Upper lobe of right lung (tissue), 1 donor: ENCODE measurements around the gene E4F1. TPM values are rescaled to one million over a fixed set of nuclear protein-coding genes. Genes with fewer than 3 reads are reported as not detected.

Experiments used
- ATAC-seq: fragments of 200-7000 bp; cut with Tn5 transposase; one replicate; pipeline ENCODE4 v1.9.1; 2020; ENCODE audit warnings: mild to moderate bottlenecking, moderate library complexity
- DNase-seq: peaks from one replicate; pipeline ENCODE4 v3.0.0-alpha.2; 2020
- H3K27ac ChIP-seq: fragments of 200-600 bp; one replicate; pipeline ENCODE4 v1.8.0; 2022
- H3K27me3 ChIP-seq: fragments of 200-600 bp; one replicate; pipeline ENCODE4 v1.8.0; 2022; ENCODE audit warnings: mild to moderate bottlenecking
- H3K36me3 ChIP-seq: fragments of 200-600 bp; one replicate; pipeline ENCODE4 v1.8.0; 2022
- H3K4me1 ChIP-seq: fragments of 200-600 bp; one replicate; pipeline ENCODE4 v1.8.0; 2022
- H3K4me3 ChIP-seq: fragments of 200-600 bp; one replicate; pipeline ENCODE4 v1.8.0; 2022; ENCODE audit warnings: mild to moderate bottlenecking
- H3K9me3 ChIP-seq: fragments of 200-600 bp; one replicate; pipeline ENCODE4 v1.8.0; 2022
- CTCF ChIP-seq: fragments of 200-600 bp; IDR thresholded peaks from one replicate; pipeline ENCODE4 v1.8.0; 2022; ENCODE audit warnings: antibody characterized with exemption
- intact Hi-C: fragments of 100-400 bp; cut with DNase I; formaldehyde crosslinking; loops from one replicate; pipeline ENCODE4 v1.11.0; 2022
- total RNA-seq: library from RNA; stranded (reverse); fragmentation: NEBNext Ultra II Directional; extraction: Animal tissue kit (Norgen Biotek cat#: 25700); gene quantifications from one replicate; pipeline ENCODE4 v1.2.1, GENCODE V29; 2021
- donor health status: DM: no; HTN: yes; CAD: no; lungs with severe emphysema.

E4F1 gene
- total RNA-seq, 1 donor from 2014 or later, result 22.6 TPM

GRCh38 chr16:2275476-2276367 lies 52.3 kb downstream of the E4F1 start:
- H3K4me3 ChIP-seq, result no peak overlapping the region
- no peaks in the 10 kb centered on the region for H3K9me3 ChIP-seq
- no peak for TF ChIP-seq CTCF
- intact Hi-C loops, result no loop called here
- H3K36me3 ChIP-seq, result peaks cover 37% of the 10 kb centered on the region
- no peak for DNase-seq
- H3K27me3 ChIP-seq, result no peaks in the 10 kb centered on the region
- no peak for ATAC-seq
- H3K27ac ChIP-seq, result no peak overlapping the region
- no peaks in the 10 kb centered on the region for H3K4me1 ChIP-seq

GRCh38 chr16:2276368-2277195 lies 53.2 kb downstream of the E4F1 start:
- no peak overlapping the region for H3K4me3 ChIP-seq
- no peak for TF ChIP-seq CTCF
- intact Hi-C loops, result no loop called here
- H3K4me1 ChIP-seq, result no peaks in the 10 kb centered on the region
- H3K9me3 ChIP-seq, result no peaks in the 10 kb centered on the region
- H3K36me3 ChIP-seq, result peaks cover 37% of the 10 kb centered on the region
- no peak overlapping the region for H3K27ac ChIP-seq
- DNase-seq, result no peak
- ATAC-seq, result no peak
- H3K27me3 ChIP-seq, result no peaks in the 10 kb centered on the region

- ATAC-seq, result no peak
- Histone ChIP-seq H3K4me3 (no peak overlapping the region), H3K9me3 (no peaks in the 10 kb centered on the region), H3K27ac (no peak overlapping the region), H3K36me3 (peaks cover 37% of the 10 kb centered on the region), H3K27me3 (no peaks in the 10 kb centered on the region), H3K4me1 (no peaks in the 10 kb centered on the region)
- DNase-seq, result no peak
- no peak for TF ChIP-seq CTCF
- intact Hi-C loops, result no loop called here
Measured at GRCh38 chr16:2277466-2278271, 54.3 kb downstream of the E4F1 start.

GRCh38 chr16:2278272-2278608 lies 54.8 kb downstream of the E4F1 start:
- no peak overlapping the region for H3K27ac ChIP-seq
- peaks cover 37% of the 10 kb centered on the region for H3K36me3 ChIP-seq
- TF ChIP-seq CTCF, result no peak
- intact Hi-C loops, result no loop called here
- no peaks in the 10 kb centered on the region for H3K9me3 ChIP-seq
- H3K27me3 ChIP-seq, result no peaks in the 10 kb centered on the region
- H3K4me3 ChIP-seq, result no peak overlapping the region
- DNase-seq, result no peak
- H3K4me1 ChIP-seq, result no peaks in the 10 kb centered on the region
- ATAC-seq, result no peak

- intact Hi-C loops, result no loop called here
- Histone ChIP-seq H3K9me3 (no peaks in the 10 kb centered on the region), H3K4me1 (no peaks in the 10 kb centered on the region), H3K36me3 (peaks cover 37% of the 10 kb centered on the region), H3K27ac (no peak overlapping the region), H3K27me3 (no peaks in the 10 kb centered on the region), H3K4me3 (no peak overlapping the region)
- DNase-seq (no peak), ATAC-seq (no peak)
- TF ChIP-seq CTCF, result no peak
Measured at GRCh38 chr16:2278956-2279800, 55.8 kb downstream of the E4F1 start.
